ENCODE measurements around the gene SPATA33. TPM values are rescaled to one million over a fixed set of nuclear protein-coding genes. Genes with fewer than 3 reads are reported as not detected.
"Not testable (repeated sequence)": the region's sequence is repeated elsewhere in the genome, so short reads cannot be mapped to it uniquely, and the experiment has no call there.

The SPATA33 gene
- total RNA-seq, 1 experiment from 2014 or later, result 17.4 TPM

- no peak overlapping the region for H2BK15ac ChIP-seq (ENCODE audit: low read depth, low read length)
- Mint-ChIP-seq H3K9me3 (peaks cover 21 to 29% of the 10 kb centered on the region in 2 experiments), H3K4me3 (no peak overlapping the region), H3K4me1 (peaks cover 9 to 14% of the 10 kb centered on the region in 2 experiments), H3K27me3 (ENCODE audit: low read depth) (peaks cover 3% of the 10 kb centered on the region), H3K36me3 (ENCODE audit: insufficient read depth in 1 of 3, low read depth in 3 of 3) (peaks cover 66 to 74% (median 67%) of the 10 kb centered on the region in 3 experiments), H3K27ac (no peak overlapping the region)
- peaks cover 4% of the 10 kb centered on the region for H3K9me3 ChIP-seq (ENCODE audit: control insufficient read depth, low read depth, low read length)
- H2BK20ac ChIP-seq (ENCODE audit: low read depth, low read length, poor library complexity, severe bottlenecking), result no peak overlapping the region
- no peak overlapping the region for H2AFZ ChIP-seq (ENCODE audit: low read length)
- no peaks in the 10 kb centered on the region for H3K79me1 ChIP-seq (ENCODE audit: insufficient read depth, low read depth, low read length, poor library complexity, severe bottlenecking)
- H3K4me2 ChIP-seq (ENCODE audit: insufficient read depth, insufficient read length, low read length), result no peak overlapping the region
- H3K56ac ChIP-seq (ENCODE audit: insufficient read length, low read depth, low read length), result no peak overlapping the region
- no peak overlapping the region for H3K23ac ChIP-seq (ENCODE audit: insufficient read length, low read depth, low read length)
- no peak overlapping the region for H2BK5ac ChIP-seq (ENCODE audit: insufficient read length, low read length)
- H3T11ph ChIP-seq (ENCODE audit: low read length), result no peak overlapping the region
- peaks cover 3% of the 10 kb centered on the region; the same call in 1 of the 2 replicates for H3K79me2 ChIP-seq (ENCODE audit: insufficient read depth, low read length)
- no CpG with 5 or more reads among the region's 9 CpGs for WGBS (ENCODE audit: extremely low coverage, insufficient read length, low lambda C conversion rate)
- no peak overlapping the region for H3K18ac ChIP-seq (ENCODE audit: insufficient read length, low read depth, low read length)
- H4K20me1 ChIP-seq (ENCODE audit: control insufficient read depth, insufficient read depth, insufficient read length), result no peaks in the 10 kb centered on the region
- no peak overlapping the region for H2BK120ac ChIP-seq (ENCODE audit: low read depth, low read length, poor library complexity, severe bottlenecking)
- TF ChIP-seq, protein P1, sequence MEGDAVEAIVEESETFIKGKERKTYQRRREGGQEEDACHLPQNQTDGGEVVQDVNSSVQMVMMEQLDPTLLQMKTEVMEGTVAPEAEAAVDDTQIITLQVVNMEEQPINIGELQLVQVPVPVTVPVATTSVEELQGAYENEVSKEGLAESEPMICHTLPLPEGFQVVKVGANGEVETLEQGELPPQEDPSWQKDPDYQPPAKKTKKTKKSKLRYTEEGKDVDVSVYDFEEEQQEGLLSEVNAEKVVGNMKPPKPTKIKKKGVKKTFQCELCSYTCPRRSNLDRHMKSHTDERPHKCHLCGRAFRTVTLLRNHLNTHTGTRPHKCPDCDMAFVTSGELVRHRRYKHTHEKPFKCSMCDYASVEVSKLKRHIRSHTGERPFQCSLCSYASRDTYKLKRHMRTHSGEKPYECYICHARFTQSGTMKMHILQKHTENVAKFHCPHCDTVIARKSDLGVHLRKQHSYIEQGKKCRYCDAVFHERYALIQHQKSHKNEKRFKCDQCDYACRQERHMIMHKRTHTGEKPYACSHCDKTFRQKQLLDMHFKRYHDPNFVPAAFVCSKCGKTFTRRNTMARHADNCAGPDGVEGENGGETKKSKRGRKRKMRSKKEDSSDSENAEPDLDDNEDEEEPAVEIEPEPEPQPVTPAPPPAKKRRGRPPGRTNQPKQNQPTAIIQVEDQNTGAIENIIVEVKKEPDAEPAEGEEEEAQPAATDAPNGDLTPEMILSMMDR (conservative IDR thresholded peaks at IDR 0.05), result no peak
- no peaks in the 10 kb centered on the region for H3K27me3 ChIP-seq (ENCODE audit: insufficient read depth, low read length)
- H3K27ac ChIP-seq (ENCODE audit: insufficient read length, low read depth, low read length), result no peak overlapping the region
- H3K23me2 ChIP-seq (ENCODE audit: insufficient read length, low read depth, low read length, poor library complexity, severe bottlenecking), result peaks cover 7% of the 10 kb centered on the region
- no peak for DNase-seq
- no peak overlapping the region for H4K5ac ChIP-seq (ENCODE audit: insufficient read length, low read depth, low read length)
- no peaks in the 10 kb centered on the region for H3K4me1 ChIP-seq (ENCODE audit: insufficient read depth, low read length)
- H3K9ac ChIP-seq (ENCODE audit: extremely low read depth, insufficient read length, low read length), result no peak overlapping the region
- no peak overlapping the region for H3K14ac ChIP-seq (ENCODE audit: insufficient read depth, low read length)
- no peak overlapping the region for H3K4ac ChIP-seq (ENCODE audit: low read depth, low read length)
- no peak overlapping the region for H2AK5ac ChIP-seq (ENCODE audit: insufficient read length, low read length)
- no peak overlapping the region for H2BK12ac ChIP-seq (ENCODE audit: insufficient read length, low read depth, low read length)
- no peak overlapping the region for H4K8ac ChIP-seq (replicated peaks; ENCODE audit: insufficient read length, low read depth, low read length)
- H4K91ac ChIP-seq (ENCODE audit: insufficient read length, low read depth, low read length), result no peak overlapping the region
Measured at GRCh38 chr16:89661215-89661614, 3.6 kb downstream of the SPATA33 start.

DNA sequence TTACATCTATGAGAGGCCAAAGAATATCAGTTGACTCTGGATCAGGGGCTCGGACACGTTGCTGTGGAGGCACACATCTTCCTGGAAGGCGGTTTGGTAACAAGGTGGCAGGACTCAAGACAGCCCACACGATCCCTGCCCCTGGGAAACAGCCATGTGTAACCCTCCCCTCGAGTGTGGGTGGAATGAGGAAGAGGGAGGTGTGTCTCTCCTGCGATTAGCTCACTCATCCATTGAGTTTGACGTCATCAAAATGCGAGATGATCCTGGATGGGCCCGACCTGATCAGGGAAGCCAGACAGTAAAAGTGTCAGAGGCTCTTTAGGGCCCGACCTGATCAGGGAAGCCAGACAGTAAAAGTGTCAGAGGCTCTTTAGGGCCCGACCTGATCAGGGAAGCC lies 6.6 kb downstream of the SPATA33 start:
- H3K9ac ChIP-seq (ENCODE audit: extremely low read depth, insufficient read length, low read length); H4K20me1 ChIP-seq (ENCODE audit: control insufficient read depth, insufficient read depth, insufficient read length); H4K8ac ChIP-seq (replicated peaks; ENCODE audit: insufficient read length, low read depth, low read length); H2BK12ac ChIP-seq (ENCODE audit: insufficient read length, low read depth, low read length); H3K14ac ChIP-seq (ENCODE audit: insufficient read depth, low read length); H3K18ac ChIP-seq (ENCODE audit: insufficient read length, low read depth, low read length); H3K23ac ChIP-seq (ENCODE audit: insufficient read length, low read depth, low read length); H3K27ac Mint-ChIP-seq; H3K23me2 ChIP-seq (ENCODE audit: insufficient read length, low read depth, low read length, poor library complexity, severe bottlenecking); H3T11ph ChIP-seq (ENCODE audit: low read length); H3K4me3 Mint-ChIP-seq; H2BK120ac ChIP-seq (ENCODE audit: low read depth, low read length, poor library complexity, severe bottlenecking); H2AK5ac ChIP-seq (ENCODE audit: insufficient read length, low read length); H2AFZ ChIP-seq (ENCODE audit: low read length); H3K9me3 ChIP-seq (ENCODE audit: control insufficient read depth, low read depth, low read length); H3K4me2 ChIP-seq (ENCODE audit: insufficient read depth, insufficient read length, low read length); H3K27me3 ChIP-seq (ENCODE audit: insufficient read depth, low read length); H3K79me2 ChIP-seq (ENCODE audit: insufficient read depth, low read length); H3K4ac ChIP-seq (ENCODE audit: low read depth, low read length); H2BK20ac ChIP-seq (ENCODE audit: low read depth, low read length, poor library complexity, severe bottlenecking); H3K79me1 ChIP-seq (ENCODE audit: insufficient read depth, low read depth, low read length, poor library complexity, severe bottlenecking); H2BK15ac ChIP-seq (ENCODE audit: low read depth, low read length); H4K5ac ChIP-seq (ENCODE audit: insufficient read length, low read depth, low read length); H3K27me3 Mint-ChIP-seq (ENCODE audit: low read depth); H2BK5ac ChIP-seq (ENCODE audit: insufficient read length, low read length); H3K4me1 ChIP-seq (ENCODE audit: insufficient read depth, low read length); H3K27ac ChIP-seq (ENCODE audit: insufficient read length, low read depth, low read length); DNase-seq; H3K56ac ChIP-seq (ENCODE audit: insufficient read length, low read depth, low read length); H4K91ac ChIP-seq (ENCODE audit: insufficient read length, low read depth, low read length); H3K4me1 Mint-ChIP-seq: not testable (repeated sequence)
- no CpG with 5 or more reads among the region's 11 CpGs for WGBS (ENCODE audit: extremely low coverage, insufficient read length, low lambda C conversion rate)
- peaks cover 31 to 37% of the 10 kb centered on the region in 2 experiments for H3K9me3 Mint-ChIP-seq
- peaks cover 69 to 72% (median 72%) of the 10 kb centered on the region in 3 experiments for H3K36me3 Mint-ChIP-seq (ENCODE audit: insufficient read depth in 1 of 3, low read depth in 3 of 3)
